Renal cortical epithelial cell (primary cell): Measurements from ENCODE around the gene ERBB4. TPM values are rescaled to one million over a fixed set of nuclear protein-coding genes. Genes with fewer than 3 reads are reported as not detected.
A peak's percentile ranks its signal among the peaks of the same experiment; 100 is the strongest.

Experiments used
- DNase-seq: peaks from one replicate; pipeline ENCODE4 v3.0.0-alpha.2; 2011; ENCODE audit warnings: low read depth
- total RNA-seq: library from RNA; depleted of rRNA; stranded (reverse); fragments of >200 nt; gene quantifications from 2 replicates; pipeline ENCODE4 v1.2.3, GENCODE V29; 2014

Gene ERBB4
- 1.9 and 40.7 TPM in 2 replicates for total RNA-seq

DNA sequence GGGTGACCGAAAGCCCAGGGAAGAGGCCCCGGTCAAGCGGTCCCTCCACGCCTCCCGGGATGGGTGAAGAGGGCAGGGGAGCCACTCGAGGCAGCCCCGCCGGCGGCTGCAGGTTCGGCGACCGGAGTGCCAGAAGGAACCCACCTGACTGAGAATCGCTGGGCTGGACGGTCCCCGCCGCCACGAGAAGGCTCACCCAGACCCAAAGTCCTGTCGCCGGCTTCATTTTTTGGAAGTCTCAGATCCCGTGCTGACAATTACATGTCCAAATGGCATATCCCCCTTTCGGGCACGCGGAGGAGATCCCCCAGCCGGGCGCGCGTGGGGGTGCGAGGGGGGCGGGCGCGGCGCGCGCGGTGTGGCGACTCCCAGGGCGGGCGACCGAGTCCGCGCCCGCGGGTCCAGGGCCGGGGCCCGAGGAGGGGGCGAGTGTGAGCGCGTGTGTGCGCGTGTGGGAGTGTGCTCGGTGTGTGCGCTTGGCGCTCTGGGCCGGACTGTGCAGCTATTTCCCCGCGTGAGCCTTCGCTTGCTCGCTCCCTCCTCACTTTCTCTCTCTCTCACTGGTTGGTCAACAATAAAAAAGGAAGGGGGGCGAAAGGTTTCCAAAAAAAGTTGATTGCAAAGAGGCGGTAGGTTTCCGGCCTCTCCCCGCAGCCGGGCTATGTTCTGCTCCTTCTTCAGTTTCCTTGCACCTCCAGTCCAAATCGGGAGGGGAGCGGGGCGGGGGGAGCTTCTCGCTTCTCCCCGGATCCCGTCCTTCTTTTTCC lies at the start of gene ERBB4:
ERBB4 (minus strand) TSS at position 498 of the 767 bp plus-strand sequence; CDS start at position 226, 272 bp downstream.
- DNase-seq = no peak

DNA sequence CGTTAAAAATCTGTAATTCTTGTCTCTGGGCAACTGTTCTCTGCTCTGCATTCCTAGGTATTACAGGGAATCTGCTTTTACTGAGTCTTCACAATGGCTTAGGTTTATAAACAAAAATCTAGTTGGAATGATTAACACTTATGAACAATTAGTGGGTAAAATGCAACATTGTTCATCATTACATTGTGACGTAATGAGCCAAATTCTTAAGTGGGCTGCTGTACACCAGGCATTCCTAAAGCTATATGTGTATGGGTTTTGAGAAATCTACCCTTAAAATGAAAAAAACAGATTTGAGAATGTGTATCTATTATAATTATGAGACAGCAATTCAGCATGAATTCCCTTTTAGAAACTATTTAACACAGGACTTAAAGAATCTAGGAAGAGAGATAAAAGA lies 41.5 kb upstream of the ERBB4 start:
- no peak for DNase-seq

DNA sequence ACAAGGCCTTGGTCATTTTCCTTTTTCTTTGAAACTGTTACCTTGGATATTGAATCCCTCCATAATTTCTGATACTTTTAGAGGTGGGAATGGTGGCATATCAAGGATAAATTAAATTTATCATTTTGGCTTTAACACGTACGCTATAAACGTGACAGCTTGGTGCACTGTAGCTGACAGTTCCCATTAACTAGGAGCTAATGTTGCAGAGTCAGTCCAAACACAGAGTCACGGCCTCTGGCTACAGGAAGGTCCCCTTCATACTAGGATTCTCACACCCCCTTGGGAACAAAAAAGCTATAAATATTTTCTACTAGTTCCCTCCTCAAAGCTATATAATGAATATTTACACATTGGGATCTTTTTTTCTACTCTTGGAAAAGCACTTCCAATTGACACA lies 17.7 kb upstream of the ERBB4 start:
- DNase-seq = no peak

DNA sequence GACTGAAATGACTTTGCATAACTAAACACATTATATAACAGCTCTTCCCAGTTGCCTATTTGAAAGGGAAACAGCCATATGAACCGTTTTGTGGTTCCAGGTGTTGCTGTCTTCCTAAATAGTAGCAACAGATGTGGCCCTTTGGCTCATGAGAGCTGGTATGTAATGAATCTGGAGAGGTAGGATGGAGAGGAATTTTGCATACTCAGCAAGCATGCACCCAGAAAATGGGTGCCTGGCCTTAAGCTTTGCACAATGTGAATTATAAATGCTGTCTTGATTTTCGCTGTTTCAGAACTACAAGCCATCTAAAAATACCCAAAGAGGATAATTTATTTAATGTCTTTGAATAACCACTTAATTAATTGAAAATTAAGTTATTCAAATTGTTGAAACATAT lies 15.6 kb upstream of the ERBB4 start:
- DNase-seq = no peak

DNA sequence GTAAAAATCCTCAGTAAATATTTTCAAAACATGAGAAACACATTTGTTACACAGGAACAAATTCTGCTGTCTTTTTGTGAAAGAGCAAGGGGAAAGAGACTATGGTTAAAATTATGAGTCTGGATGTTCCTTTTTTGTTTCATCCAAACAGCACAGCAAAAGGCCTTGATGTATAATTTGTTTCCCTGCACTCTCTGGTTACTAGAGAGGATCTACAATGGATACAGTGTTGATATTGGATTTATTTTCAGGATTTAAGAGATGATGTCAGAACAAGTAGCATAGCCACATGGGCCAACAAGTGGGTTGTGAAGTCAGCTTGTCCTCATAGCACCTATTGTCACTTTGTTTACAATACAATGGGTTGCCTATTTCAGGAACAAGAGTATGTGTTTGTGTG lies 11.3 kb upstream of the ERBB4 start:
- no peak for DNase-seq

DNA sequence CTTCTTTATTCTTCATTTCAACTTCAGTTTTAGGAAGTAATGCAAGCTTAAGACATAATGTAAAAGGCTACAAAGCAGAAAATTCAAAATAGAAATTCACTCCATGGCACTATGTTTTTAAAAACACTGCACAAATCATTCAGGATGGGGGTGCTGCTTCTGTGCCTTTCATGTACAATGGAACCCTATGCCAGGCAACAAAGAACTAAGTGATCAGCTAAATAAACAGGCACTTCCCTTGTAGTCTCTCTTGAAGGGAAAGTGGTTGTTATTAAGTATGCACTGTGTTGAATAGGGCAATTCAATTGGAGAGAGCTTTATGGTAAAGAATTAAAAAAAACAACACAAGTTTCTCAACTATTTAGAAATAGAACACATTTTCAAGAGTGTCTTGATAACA lies 10.9 kb upstream of the ERBB4 start:
- DNase-seq = no peak

DNA sequence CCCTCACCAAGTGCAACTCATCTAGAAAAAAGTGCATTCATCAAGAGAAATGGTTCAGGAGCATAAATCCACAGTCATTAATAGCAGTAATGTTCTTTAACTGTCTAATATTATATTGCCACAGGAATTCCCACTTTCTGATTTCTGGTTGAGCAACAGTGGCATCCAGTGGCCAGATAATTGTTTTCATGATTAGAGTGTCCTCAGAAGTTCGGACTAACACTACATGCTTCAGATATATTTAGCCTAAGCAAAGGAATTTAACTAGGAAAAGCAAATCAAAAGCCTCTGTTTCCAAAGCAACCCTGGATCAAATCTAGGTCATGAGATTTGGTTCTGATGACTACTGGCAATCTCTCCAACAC lies 9.8 kb upstream of the ERBB4 start:
- peak; percentile 59 for DNase-seq

DNA sequence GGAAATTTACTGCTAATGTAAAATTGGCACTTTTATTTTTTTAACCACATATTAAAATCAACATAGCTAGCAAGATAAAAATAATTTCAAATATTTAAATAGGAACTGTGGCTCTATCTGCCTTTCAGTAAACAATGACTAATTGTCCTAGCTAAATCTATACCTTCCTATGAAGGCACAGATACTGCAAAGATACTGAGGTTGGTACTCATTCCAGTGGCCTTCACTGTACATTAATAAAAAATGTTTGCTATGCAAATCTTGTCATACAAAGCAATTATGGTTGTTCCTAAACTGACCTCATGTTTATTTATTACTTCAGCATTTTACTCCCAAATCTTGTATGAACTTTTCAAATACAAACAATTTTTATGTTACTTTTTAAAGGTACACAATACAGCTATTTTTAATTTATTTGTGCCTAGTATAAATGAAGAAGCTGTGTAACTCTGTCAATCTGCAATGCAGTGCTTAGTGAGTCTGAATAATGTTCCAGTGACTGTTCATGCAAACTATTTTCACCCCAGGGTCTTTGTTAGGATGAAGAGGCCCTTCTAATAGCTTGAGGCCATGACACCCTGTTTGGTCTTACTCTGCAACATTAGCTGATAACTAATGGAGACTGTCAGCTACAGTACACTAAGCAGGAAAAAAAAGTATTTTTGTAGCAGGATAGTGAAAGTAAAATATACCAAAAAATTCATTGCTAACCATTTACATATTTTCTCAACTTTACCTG lies 9.3 kb upstream of the ERBB4 start:
- no peak for DNase-seq

DNA sequence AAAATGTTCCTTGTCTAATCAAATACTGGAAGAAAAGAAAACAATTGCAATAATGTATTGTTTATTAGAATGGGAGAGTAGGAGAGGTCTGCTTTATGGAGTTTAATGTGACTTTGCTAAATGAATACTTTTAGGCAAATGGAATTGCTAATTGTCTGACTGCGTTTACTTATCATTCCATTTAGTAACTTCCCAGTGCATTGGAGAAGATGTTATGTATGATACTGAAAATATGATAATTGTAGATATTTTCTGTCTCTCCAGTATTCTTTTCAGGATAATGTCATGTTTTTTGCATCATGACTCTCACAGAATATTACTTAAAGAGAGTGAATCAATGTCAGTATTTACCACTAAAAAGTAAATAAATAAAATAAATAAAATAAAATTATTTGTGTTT lies 8.1 kb upstream of the ERBB4 start:
- no peak for DNase-seq

DNA sequence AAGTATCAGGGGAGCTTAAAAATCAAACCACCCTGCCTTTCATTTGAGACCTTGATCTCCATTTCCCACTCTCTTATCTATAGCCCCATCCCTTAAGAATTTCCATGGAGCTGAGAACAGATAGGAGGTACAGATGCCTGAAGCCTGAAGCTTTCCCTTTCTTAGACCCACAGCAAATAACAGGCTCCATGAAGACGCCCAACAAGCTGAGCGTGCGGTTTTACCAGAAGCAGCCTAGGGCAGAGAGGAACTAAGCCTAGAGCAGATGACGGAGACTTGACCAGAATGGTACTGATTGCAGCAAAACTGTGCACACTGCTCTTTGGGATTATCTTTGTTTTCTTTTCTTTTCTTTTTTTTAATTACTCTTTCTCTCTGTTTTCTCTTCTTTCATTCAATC lies 1.7 kb upstream of the ERBB4 start:
- peak; percentile 26 for DNase-seq

DNA sequence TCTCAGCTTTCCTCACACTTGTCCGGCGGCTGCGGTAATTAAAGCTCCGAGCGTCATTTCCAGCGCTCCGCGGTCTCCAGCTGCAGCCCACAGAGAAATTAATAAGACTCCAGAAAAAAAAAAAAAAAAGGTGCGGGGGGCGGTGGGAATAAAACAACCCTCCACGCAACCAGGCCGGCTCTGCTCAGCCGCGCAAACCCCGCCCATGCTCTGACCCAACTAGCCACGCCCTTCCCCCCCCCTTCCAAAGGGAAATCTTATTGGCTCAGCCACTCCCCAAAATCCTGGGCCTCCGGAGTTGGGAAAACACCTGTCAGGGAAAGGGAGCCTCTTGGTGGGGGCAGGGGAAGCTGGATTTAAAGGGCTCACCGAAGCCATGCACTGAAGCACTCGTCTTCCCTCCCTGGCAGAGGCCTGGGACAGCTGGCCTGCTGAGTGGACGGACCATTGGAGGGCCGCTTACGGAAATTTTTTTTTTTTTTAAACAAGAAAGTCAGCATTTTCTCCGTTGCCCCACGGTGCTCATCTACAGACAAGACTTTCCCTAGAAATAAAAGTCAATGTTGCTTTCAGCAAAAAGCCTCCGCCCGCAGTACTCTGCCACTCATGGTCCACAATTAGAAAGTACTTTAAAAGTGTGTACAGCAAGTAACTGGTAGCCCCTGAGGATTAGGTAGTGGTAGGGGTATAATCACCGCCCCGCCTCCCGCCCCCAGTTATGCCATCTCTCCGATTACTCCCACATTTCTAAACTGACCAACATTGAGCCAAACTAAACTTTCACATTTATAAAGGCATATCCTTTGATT lies 674 bp upstream of the ERBB4 start:
- DNase-seq = peak; percentile 43

DNA sequence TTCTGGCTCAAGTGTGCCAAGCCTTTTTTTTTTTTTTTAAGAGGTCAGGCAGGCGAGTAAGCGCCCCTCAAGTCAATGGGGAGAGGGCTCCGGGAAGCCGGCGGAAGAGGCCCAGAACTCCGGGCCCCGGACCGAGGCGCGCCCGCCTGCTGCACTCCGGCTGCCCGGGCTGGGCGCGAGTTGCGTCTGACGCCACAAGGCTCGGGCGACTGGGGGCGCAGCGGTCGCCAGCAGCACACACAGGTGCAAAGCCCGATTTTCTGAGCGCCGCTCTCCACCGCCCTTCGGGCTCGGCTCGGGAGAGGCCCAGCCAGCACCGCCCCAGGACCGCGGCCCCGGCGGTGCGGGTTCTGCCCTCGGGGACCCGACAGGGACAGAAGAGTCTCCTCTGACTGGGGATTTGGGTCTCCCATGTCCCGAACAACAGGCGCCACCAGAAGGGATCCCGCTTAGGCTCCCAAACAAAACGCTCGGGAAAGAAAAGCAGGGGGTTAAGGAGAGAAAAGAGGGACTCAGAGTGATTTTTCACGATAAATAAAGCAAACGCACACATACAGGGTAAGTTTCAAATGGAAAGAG lies 787 bp downstream of the ERBB4 start:
- DNase-seq = no peak

DNA sequence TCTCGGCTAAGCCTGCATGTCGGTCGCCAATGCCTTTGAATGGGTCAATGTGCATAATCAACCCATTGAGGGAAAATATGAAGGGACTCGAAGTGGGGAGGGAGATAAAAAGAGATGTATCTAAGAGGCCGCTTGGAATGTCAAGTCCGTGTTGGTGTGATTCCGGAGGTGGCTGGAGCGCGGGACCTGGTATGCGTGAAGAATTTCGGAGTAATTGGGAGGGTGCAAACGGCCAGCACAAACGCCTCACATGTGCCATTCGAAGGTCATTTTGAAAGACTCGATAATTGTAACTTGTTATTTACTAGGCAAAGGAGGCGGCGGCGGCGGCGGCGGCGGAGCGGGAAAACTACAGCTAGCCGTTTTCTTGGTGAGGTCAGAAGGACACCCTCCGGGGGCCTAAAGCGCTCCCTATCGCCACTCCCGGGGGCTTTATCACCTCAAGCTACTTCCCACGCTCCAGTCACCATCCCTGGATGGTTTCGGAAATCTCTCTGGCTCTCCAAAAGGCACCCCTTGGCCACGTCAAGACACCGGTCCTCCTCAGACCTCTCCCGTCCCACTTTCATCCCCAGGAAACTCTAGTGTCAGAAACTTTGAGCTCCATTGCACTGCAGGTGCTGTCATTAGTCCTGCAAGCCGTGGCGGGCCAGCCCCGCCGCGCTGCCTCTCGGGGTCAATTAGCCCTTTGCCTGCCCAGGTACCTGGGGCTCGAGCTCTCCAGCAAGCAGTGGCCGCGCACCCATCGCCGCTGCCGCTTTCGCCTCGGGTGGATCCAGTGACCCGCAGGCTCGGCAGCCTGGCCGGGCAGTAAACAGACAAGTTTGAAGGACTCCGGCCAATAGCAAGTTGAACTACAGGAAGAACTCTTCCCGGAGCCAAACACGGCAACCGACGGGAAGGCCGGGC lies 1.5 kb downstream of the ERBB4 start:
- no peak for DNase-seq

DNA sequence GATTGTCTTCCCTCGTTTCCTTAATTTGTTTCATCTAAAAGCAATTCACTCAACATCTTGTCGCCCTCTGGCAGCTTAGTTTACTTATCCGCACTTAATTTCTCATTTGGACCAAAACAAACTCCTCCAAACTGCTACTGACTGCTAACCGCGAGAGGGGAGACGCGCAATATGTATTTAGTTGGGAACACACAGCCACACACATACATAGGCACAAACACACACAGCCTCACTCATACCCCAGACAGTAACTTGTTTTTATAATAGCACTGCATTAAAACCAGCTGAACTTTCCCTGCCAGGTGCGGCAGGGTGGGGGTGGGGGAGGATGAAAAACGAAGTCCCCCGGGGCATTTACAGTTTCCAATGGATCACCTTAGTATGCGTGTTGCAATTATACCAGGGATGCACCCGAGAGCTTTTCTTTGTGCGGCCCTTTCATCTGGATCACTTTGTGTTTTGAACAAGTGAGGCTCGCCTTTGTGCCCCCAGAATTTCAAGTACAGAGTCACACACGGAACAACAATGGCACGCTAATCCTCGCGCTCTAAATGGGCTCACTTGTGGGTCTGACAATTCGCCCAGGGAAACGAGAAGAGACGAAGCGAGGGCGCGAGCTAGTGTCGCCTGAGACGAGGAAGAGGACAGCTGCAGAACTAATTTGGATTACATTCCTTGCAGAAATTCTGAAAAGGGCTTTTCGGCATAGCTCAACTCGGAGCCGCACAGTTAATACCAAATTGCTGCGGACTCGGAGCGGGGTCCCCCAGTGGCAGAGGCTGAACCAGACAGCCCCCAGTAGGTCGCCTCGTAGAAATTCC lies 2.4 kb downstream of the ERBB4 start:
- no peak for DNase-seq

DNA sequence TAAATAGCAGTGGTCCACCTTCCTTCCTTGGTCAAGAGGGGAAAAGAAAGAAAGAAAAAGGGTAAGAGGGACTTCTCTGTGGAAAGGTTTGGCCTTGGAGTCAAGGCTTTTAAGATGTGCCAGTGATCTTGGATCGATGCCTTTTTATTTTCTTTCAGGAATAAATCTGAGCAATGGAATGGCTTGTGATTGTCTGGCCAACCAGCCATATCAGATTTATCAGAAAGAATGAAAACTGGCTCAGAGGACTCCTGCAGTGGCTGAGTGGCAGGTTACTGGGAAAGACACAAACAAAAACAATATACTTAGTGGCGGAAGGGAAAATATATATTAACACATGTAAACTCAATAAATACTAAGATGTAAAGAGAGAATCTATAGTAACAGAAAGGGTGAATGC lies 4.3 kb downstream of the ERBB4 start:
- no peak for DNase-seq

DNA sequence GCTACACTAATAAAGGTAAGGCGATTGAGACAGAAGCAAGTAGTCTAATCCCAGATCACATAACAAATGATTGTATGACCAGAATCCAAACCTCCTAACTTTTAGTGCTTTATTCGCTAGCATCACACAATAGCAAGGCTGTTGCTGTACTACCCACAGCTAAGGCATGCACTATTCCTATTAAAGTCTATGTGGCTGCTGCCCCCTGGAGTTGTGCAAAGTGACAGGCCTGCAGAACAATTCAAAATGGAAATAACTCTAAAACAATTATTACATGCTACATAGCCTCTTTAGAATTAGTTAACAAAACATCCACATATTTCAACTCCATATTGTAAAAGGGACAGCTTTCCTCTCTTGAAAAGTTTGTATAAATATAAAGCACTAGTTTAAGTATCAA lies 6.0 kb downstream of the ERBB4 start:
- DNase-seq = no peak

DNA sequence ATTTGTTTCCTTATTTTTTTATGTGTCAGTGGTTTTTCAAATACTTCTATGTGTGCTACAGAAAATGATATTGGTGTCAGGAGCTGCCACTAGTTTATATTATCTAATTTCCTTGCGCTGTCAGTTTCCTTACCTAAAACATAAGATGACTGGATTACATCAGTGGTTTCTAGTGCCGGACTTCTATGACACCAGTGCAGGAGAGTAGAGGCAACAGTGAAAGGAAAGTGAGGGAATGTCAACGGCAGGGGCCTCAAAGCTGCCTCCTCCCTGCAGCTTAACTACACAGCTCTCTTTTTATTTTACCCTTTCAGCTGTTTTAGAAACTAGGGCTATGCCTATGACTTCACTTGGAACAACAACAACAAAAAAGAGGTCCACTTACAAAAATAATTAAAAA lies 6.5 kb downstream of the ERBB4 start:
- DNase-seq = no peak

DNA sequence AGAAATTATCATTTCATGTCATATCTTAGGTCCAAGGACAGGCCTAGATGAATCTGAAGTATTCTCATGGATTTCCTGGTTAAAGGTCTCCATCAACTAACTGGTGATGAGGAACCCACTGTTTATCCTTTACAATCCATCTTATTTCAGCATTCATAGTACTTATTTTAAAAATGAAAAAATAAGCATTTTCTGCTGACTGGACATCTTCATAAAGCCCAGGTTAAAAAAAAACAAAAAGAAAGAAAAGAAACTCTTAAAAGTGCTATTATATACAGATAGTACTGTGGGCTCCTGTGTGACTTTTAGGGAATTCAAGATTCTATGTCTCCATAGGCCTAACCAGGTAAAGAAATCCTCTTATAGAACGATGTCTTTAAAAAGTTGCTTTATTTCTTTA lies 7.1 kb downstream of the ERBB4 start:
- DNase-seq = no peak

DNA sequence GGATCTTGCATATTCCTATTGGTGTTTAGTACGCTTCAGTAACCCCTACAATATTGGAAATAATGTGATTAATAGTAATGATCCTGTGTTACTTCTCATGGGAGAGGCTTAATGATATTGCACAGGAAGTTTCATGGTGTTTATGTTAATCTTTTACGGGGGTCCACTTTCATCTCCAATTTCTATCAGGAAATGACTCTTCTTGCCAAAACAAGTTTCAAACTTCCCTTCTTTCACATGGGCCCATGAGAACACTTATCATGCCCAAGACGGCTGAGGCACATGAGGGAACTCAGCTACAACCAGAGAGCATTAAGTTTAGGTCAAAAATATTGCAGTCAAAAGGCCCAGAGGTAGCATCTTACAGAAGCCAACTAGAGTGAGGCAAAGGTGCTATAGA lies 7.6 kb downstream of the ERBB4 start:
- DNase-seq = no peak

DNA sequence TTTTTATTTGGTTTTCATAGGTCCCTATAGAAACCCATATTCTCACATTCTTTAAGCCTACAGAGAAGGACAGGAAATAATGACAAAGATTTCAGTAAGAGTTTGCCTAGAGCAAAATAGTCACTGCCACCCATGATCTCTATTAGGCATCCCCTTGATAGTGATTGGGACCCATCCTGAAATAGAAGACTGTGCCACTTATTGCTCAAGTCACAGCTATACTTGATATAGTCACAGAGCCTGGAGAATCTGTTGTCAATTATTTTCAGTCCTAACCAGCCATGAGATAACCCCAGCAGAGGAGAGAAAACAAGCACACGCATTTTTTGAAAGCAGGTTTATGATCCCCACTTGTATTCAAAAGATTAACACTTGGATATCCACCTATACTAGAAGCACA lies 8.2 kb downstream of the ERBB4 start:
- no peak for DNase-seq
